ENCODE results near the gene DGKI.

Gene DGKI

DNA sequence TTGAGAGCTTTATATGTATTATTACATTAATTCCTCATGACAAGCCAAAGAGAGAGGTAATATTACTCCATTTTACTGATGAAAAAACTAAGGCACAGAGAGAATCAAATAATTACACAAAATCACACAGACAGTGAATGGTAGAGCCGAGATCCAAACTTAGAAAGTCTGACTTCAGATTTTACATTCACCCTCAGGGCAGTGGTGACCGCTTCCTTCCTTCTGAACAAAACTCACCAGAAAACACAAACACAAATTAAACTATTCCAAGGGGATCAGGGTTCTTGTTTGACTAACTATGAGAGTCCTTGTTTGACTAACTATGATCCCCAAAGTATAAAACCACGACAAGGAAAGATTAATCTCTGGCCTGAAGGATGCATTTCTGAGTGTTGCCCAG lies 435.3 kb downstream of the DGKI start:
- no peak overlapping the region for H2AFZ ChIP-seq (ENCODE audit: low read depth, low read length)
- no peaks in the 10 kb centered on the region for H3K4me1 ChIP-seq (ENCODE audit: low read length)
- no peak overlapping the region for H3K27ac ChIP-seq (ENCODE audit: low read length)
- no peak overlapping the region for H3K4me3 ChIP-seq (ENCODE audit: low read length)
- no peaks in the 10 kb centered on the region for H4K20me1 ChIP-seq (ENCODE audit: insufficient read depth, low read length)
- no peaks in the 10 kb centered on the region for H3K27me3 ChIP-seq (ENCODE audit: low read depth, low read length)
- H3K4me2 ChIP-seq (ENCODE audit: low read length) = no peak overlapping the region
- no peaks in the 10 kb centered on the region for H3K9me3 ChIP-seq (ENCODE audit: insufficient read depth, low read length)
- TF ChIP-seq EZH2phosphoT487 (IDR thresholded peaks at IDR 0.05; ENCODE audit: low read depth) = no peak
- TF ChIP-seq, protein P1, sequence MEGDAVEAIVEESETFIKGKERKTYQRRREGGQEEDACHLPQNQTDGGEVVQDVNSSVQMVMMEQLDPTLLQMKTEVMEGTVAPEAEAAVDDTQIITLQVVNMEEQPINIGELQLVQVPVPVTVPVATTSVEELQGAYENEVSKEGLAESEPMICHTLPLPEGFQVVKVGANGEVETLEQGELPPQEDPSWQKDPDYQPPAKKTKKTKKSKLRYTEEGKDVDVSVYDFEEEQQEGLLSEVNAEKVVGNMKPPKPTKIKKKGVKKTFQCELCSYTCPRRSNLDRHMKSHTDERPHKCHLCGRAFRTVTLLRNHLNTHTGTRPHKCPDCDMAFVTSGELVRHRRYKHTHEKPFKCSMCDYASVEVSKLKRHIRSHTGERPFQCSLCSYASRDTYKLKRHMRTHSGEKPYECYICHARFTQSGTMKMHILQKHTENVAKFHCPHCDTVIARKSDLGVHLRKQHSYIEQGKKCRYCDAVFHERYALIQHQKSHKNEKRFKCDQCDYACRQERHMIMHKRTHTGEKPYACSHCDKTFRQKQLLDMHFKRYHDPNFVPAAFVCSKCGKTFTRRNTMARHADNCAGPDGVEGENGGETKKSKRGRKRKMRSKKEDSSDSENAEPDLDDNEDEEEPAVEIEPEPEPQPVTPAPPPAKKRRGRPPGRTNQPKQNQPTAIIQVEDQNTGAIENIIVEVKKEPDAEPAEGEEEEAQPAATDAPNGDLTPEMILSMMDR (IDR thresholded peaks at IDR 0.05; ENCODE audit: low read depth, low read length) = no peak
- no peak overlapping the region for H3K9ac ChIP-seq (ENCODE audit: low read length)
- no peaks in the 10 kb centered on the region for H3K79me2 ChIP-seq (ENCODE audit: low read length)
- no peaks in the 10 kb centered on the region for H3K36me3 ChIP-seq (replicated peaks; ENCODE audit: low read depth, low read length)

DNA sequence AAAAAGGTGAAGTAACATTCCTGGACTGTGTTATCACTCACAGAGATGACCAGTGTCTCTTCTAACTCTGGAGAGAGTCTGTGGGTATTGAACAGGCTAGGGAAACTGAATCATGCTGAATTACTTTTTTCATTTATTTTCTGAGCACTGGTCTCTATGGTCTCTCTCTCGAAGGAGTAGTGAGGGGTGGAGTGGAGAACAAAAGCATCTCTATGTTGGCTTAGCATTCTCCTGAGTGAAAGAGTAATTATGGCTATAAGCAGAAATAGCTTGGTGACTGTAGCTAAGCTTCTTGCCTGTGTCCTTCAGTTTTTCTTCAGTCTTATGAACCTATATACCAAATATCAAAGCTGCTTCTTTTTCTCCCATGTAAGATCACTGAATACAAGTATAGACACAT lies 438.6 kb downstream of the DGKI start:
- H3K4me3 ChIP-seq (ENCODE audit: low read length) = no peak overlapping the region
- no peaks in the 10 kb centered on the region for H3K36me3 ChIP-seq (replicated peaks; ENCODE audit: low read depth, low read length)
- TF ChIP-seq EZH2phosphoT487 (IDR thresholded peaks at IDR 0.05; ENCODE audit: low read depth) = no peak
- TF ChIP-seq, protein P1 (IDR thresholded peaks at IDR 0.05; ENCODE audit: low read depth, low read length) = no peak
- H3K27me3 ChIP-seq (ENCODE audit: low read depth, low read length) = no peaks in the 10 kb centered on the region
- no peak overlapping the region for H2AFZ ChIP-seq (ENCODE audit: low read depth, low read length)
- no peaks in the 10 kb centered on the region for H3K4me1 ChIP-seq (ENCODE audit: low read length)
- H3K79me2 ChIP-seq (ENCODE audit: low read length) = no peaks in the 10 kb centered on the region
- no peak overlapping the region for H3K9ac ChIP-seq (ENCODE audit: low read length)
- no peak overlapping the region for H3K4me2 ChIP-seq (ENCODE audit: low read length)
- H3K9me3 ChIP-seq (ENCODE audit: insufficient read depth, low read length) = no peaks in the 10 kb centered on the region
- no peaks in the 10 kb centered on the region for H4K20me1 ChIP-seq (ENCODE audit: insufficient read depth, low read length)
- H3K27ac ChIP-seq (ENCODE audit: low read length) = no peak overlapping the region

DNA sequence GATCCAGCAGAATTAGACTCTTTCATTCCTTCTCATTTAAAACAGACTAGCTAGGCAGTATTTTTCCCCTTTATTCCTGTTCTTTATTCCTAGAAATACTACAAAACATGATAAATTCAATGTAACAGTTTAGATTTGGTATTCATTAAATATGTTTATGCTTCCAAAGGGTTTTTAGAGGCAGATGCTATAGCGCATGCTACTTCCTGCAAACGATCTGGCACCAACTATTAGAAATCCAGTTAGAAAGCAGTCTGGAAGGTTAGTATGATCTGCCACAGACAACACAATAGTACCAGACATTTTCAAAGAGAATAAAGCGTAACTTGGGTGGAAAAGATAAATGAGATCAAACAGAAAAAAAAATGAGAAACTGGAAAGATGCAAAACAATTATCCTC lies 439.7 kb downstream of the DGKI start:
- no peak overlapping the region for H3K4me3 ChIP-seq (ENCODE audit: low read length)

DNA sequence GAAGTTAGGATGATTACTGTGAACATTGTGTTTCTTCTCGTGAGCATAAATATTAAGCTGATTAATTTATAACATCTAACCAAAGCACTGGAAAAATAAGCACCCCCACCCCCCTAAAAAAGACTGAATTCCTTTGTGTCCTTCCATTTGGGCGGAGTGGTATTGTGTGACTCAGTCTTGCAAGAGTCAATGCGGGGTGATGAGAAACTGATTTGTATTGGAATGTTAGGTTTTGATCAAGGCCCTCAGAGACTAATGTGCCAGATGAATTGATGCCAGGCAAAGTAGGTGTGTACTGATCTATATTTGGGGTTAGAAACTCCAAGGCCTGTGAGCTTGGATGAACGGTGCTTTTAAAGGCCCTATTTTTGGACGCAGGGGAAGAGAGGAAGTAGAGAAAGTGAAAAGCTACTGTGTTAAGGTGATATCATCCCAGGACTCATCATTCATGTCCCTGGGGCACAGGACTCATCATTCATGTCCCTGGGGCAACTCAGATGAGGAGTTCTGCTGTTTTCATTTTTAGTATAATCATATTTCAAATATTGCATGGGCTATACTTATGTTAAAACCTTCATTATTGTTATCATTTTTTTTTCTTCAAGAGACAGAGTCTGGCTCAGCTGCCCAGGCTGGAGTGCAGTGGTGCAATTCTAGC lies 442.0 kb downstream of the DGKI start:
- Histone ChIP-seq H3K9me3 (ENCODE audit: insufficient read depth, low read length) (no peaks in the 10 kb centered on the region), H3K4me1 (ENCODE audit: low read length) (no peaks in the 10 kb centered on the region), H2AFZ (ENCODE audit: low read depth, low read length) (no peak overlapping the region), H3K36me3 (replicated peaks; ENCODE audit: low read depth, low read length) (no peaks in the 10 kb centered on the region), H4K20me1 (ENCODE audit: insufficient read depth, low read length) (no peaks in the 10 kb centered on the region), H3K4me3 (ENCODE audit: low read length) (no peak overlapping the region), H3K27me3 (ENCODE audit: low read depth, low read length) (no peaks in the 10 kb centered on the region), H3K4me2 (ENCODE audit: low read length) (no peak overlapping the region), H3K27ac (ENCODE audit: low read length) (no peak overlapping the region), H3K9ac (ENCODE audit: low read length) (no peak overlapping the region), H3K79me2 (ENCODE audit: low read length) (no peaks in the 10 kb centered on the region)
- TF ChIP-seq EZH2phosphoT487 (IDR thresholded peaks at IDR 0.05; ENCODE audit: low read depth) = no peak
- TF ChIP-seq, protein P1 (IDR thresholded peaks at IDR 0.05; ENCODE audit: low read depth, low read length) = no peak

More for the DNA sequence above, 439.7 kb downstream of the DGKI start:
- no peak overlapping the region for H3K4me2 ChIP-seq (ENCODE audit: low read length)
- no peaks in the 10 kb centered on the region for H4K20me1 ChIP-seq (ENCODE audit: insufficient read depth, low read length)
- H3K4me1 ChIP-seq (ENCODE audit: low read length) = no peaks in the 10 kb centered on the region
- H3K27me3 ChIP-seq (ENCODE audit: low read depth, low read length) = no peaks in the 10 kb centered on the region
- no peak overlapping the region for H2AFZ ChIP-seq (ENCODE audit: low read depth, low read length)
- no peak overlapping the region for H3K27ac ChIP-seq (ENCODE audit: low read length)
- TF ChIP-seq EZH2phosphoT487 (IDR thresholded peaks at IDR 0.05; ENCODE audit: low read depth) = no peak
- TF ChIP-seq, protein P1 (IDR thresholded peaks at IDR 0.05; ENCODE audit: low read depth, low read length) = no peak
- H3K9ac ChIP-seq (ENCODE audit: low read length) = no peak overlapping the region
- H3K9me3 ChIP-seq (ENCODE audit: insufficient read depth, low read length) = no peaks in the 10 kb centered on the region
- no peaks in the 10 kb centered on the region for H3K79me2 ChIP-seq (ENCODE audit: low read length)
- H3K36me3 ChIP-seq (replicated peaks; ENCODE audit: low read depth, low read length) = no peaks in the 10 kb centered on the region
